T-helper 2 cell treated with Interferon-gamma antibody and Interleukin-4, amounts not matched to agents 5 μg/mL and 100 μg/mL, for 36 hours (primary cell): Measurements from ENCODE around the gene PRDM7.
"Not testable (repeated sequence)": the region's sequence is repeated elsewhere in the genome, so short reads cannot be mapped to it uniquely, and the experiment has no call there.

ENCODE experiments used
- DNase-seq: peaks from one replicate; pipeline ENCODE4 v3.0.0; 2021; ENCODE audit warnings: low spot score
- H3K27ac Mint-ChIP-seq: one replicate; pipeline ENCODE4 v1.8.0; 2021; ENCODE audit warnings: mild to moderate bottlenecking, mixed read lengths
- H3K27me3 Mint-ChIP-seq: one replicate; pipeline ENCODE4 v1.8.0; 2021; ENCODE audit warnings: low read depth, mixed read lengths
- H3K36me3 Mint-ChIP-seq: one replicate; pipeline ENCODE4 v1.8.0; 2021; ENCODE audit warnings: low read depth, mixed read lengths
- H3K4me1 Mint-ChIP-seq: one replicate; pipeline ENCODE4 v1.8.0; 2021; ENCODE audit warnings: low read depth, mixed read lengths
- H3K4me3 Mint-ChIP-seq: one replicate; pipeline ENCODE4 v1.8.0; 2022; ENCODE audit warnings: mild to moderate bottlenecking, moderate library complexity, mixed read lengths
- H3K9me3 Mint-ChIP-seq: one replicate; pipeline ENCODE4 v1.8.0; 2021; ENCODE audit warnings: mixed read lengths

PRDM7 gene

DNA sequence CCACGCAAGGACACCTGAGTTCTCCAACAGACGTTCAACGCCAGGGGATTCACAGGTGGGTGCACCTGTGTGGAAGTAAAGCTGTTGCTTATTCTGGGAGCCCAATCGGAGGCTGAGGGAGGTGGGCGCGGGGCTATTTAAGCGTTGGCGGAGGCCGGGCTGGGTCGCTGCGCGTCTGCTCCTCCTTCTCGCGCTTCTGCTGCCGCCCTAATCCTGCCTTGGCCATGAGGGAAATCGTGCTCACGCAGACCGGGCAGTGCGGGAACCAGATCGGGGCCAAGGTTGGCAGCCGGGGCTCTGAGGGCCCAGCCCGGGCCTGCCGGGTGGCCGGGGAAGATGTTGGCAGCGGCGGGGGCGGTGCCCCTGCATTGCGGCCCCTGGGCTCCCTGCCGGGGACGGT, 16.7 kb upstream of the PRDM7 start:
- not testable (repeated sequence) for H3K4me3 Mint-ChIP-seq, H3K9me3 Mint-ChIP-seq, H3K27ac Mint-ChIP-seq, H3K27me3 Mint-ChIP-seq, DNase-seq, H3K4me1 Mint-ChIP-seq, H3K36me3 Mint-ChIP-seq

DNA sequence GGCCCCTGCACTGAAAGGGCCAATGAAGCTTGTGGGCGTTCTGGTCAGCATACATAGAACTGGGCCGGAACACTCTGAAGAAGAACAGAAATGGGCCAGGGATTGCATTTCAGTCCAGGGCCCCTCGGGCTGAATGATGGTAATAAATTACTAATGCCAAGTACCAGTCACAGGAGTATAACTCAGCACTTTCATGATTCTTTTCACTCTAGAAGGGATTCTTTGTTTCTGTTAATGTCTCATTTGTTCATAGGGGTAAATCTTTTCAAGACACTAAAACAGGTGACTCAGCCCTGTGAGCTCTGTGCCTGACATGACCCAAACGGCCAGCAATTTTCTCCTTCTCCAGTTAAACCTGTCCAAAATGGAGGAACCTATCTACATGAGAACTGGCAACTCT, 15.7 kb upstream of the PRDM7 start:
- DNase-seq, H3K27ac Mint-ChIP-seq: not testable (repeated sequence)

DNA sequence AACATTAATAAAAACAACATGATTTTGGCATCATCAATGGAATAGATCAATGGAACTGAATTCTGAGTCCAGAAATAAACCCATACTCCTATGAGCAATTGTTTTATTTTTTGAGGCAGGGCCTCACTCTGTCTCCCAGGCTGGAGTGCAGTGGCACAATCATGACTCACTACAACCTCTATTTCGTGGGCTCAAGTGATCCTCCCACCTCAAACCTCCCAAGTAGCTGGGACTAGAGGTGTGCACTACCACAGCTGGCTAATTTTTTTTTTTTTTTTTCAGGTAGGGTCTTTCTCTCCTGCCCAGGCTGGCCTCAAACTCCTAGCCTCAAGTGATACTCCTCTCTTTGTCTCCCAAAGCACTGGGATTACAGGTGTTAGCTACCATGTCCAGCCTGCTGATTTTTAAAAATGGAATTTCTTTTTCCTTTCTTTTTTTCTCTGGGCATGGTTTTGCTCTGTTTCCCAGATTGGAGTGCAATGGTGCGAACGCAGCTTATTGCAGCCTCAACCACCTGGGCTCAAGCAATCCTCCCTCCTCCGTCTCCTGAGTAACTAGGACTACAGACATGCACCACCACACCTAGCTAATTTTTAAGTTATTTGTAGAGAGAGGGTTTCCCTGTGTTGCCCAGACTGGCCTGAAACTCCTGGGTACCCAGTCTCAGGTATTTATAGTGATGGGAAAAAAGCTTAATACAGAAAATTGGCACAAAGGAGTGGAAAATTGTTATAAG, 7.3 kb upstream of the PRDM7 start:
- Mint-ChIP-seq H3K27ac (no peak overlapping the region), H3K4me1 (peaks cover 6% of the 10 kb centered on the region), H3K36me3 (no peaks in the 10 kb centered on the region), H3K4me3 (no peak overlapping the region), H3K27me3 (peaks cover 33% of the 10 kb centered on the region), H3K9me3 (no peaks in the 10 kb centered on the region)
- no peak for DNase-seq

More for the DNA sequence above, 15.7 kb upstream of the PRDM7 start:
- H3K9me3 Mint-ChIP-seq, H3K36me3 Mint-ChIP-seq, H3K4me3 Mint-ChIP-seq, H3K4me1 Mint-ChIP-seq: not testable (repeated sequence)
- peaks cover 13% of the 10 kb centered on the region for H3K27me3 Mint-ChIP-seq

DNA sequence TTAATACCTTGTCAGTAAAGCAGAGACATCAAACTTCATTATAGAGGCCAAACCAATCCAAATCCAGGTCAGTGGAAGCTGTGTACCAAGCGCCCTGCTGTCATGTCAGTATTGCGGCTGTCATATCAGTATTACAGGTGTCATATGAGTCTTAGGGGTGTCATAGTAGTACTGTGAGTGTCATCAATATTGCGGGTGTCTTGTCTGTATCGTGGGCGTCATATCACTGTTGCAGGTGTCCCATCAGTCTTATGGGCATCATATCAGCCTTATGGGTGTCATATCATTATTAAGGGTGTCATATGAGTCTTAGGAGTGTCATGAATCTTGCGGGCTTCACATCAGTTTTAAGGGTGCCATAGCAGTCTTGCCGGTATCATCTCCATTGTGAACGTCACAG, 6.0 kb upstream of the PRDM7 start:
- DNase-seq = no peak
- Mint-ChIP-seq H3K4me3 (peak overlapping the region; percentile 90), H3K9me3 (no peaks in the 10 kb centered on the region), H3K27me3 (peaks cover 26% of the 10 kb centered on the region), H3K36me3 (no peaks in the 10 kb centered on the region), H3K4me1 (peaks cover 10% of the 10 kb centered on the region), H3K27ac (peak overlapping the region; percentile 8)

DNA sequence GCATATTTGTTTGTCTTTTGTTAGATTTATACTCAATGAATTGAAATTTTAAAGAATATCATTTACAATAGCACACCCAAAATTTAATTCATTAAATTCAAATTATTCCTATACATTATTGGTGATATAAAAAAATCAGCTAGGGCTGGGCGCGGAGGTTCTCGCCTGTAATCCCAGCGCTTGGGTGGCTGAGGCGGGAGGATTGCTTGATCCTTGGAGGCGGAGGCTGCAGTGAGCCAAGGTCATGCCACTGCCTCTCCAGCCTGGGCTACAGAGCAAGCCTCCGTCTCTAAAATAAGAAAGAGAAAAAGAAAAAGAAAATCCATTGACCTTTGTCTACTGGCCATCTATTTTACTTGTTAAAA, 4.5 kb upstream of the PRDM7 start:
- Mint-ChIP-seq H3K9me3 (no peaks in the 10 kb centered on the region), H3K4me3 (peak overlapping the region; percentile 90), H3K4me1 (peaks cover 23% of the 10 kb centered on the region), H3K27ac (no peak overlapping the region), H3K36me3 (no peaks in the 10 kb centered on the region), H3K27me3 (peaks cover 18% of the 10 kb centered on the region)
- no peak for DNase-seq

DNA sequence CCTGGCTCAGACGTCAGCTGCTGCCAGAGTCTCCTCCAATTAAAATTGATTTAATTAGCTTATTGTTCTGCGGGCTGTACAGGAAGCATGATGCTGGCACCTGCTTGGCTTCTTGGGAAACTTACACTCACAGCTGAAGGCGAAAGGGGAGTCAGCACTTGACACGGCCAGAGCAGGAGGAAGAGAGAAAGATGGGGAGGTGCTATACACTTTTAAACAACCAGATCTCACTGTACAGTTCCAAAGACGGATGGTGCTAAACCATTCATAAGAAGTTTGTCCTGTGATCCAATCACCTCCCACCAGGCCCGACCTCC, 1.4 kb upstream of the PRDM7 start:
- Mint-ChIP-seq H3K4me3 (no peak overlapping the region), H3K36me3 (no peaks in the 10 kb centered on the region), H3K27me3 (peaks cover 18% of the 10 kb centered on the region), H3K4me1 (peaks cover 26% of the 10 kb centered on the region), H3K27ac (no peak overlapping the region), H3K9me3 (no peaks in the 10 kb centered on the region)
- no peak for DNase-seq

DNA sequence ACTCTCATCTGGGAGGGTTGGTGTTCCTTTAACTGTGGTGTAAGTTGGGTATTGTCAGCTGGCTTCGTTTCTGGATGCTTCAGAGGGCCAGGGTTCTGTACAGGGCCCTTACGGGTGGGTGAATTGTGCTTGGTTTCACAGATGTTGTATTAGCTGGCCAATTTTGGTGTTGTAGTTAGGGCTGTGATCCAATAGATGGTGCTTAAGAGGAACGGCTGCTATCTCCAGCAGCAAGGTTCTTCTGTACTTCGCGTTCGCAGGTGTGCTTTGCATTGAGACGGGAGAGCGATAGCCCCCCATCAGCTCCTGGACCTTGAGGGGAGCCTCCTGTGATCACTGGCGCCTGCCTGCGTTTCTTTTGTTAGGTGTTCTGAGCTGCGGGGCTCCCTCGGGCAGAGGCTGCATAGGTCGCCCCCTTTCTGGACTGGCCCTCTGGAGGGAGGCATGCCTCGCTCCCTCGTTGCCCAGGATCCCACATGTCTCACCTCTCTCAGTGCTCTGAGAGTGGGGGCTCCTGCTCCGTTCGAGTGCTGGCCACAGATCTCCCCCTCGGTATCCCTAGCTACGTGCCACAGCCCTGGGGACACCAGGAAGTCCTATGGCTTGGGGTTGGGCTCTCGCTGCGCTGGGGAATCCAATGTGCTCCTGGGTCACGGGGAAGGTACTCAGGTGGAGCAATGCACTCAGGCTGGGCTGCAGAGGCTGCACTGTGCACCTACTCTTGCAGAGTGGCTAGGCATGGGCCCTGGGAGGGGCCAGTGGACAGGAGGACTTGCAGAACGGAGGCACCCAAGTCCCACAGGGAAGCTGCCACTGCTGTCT, 837 bp upstream of the PRDM7 start:
- peak overlapping the region; percentile 73 for H3K27ac Mint-ChIP-seq
- H3K4me3 Mint-ChIP-seq = peak overlapping the region; percentile 85
- peaks cover 26% of the 10 kb centered on the region for H3K4me1 Mint-ChIP-seq
- no peak for DNase-seq
- peaks cover 18% of the 10 kb centered on the region for H3K27me3 Mint-ChIP-seq
- no peaks in the 10 kb centered on the region for H3K9me3 Mint-ChIP-seq
- no peaks in the 10 kb centered on the region for H3K36me3 Mint-ChIP-seq

DNA sequence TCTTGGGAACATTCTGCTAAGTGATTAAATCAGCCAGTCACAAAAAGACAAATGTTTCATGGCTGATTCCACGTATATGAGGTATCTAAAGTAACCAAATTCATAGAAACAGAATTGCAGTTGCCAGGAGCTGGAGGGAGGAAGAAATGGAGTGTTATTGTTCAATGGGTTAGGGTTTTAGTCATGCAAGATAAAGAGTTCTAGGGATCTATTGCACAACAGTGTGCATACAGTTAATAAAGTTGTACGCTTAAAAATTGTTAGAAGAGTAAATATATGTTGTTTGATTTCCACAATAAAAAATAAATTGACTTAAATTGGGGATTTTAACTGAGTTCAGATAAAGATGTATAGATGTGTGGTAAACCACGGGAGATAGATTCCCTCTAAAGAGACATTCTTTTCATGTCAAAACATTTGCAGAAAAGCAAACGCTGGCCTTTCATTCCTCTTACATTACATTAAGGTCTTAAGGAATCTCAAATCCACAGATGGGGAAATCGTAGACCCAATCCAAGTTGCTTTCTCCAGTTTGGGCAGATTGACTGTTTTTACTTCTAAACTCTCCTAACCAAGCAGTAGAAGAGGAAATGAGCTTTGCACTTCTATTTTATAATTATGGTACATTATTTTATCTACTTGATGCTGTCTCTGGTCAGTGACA, 4.6 kb downstream of the PRDM7 start:
- Mint-ChIP-seq H3K9me3 (no peaks in the 10 kb centered on the region), H3K36me3 (no peaks in the 10 kb centered on the region), H3K4me3 (no peak overlapping the region), H3K27me3 (peaks cover 18% of the 10 kb centered on the region), H3K27ac (no peak overlapping the region), H3K4me1 (peaks cover 11% of the 10 kb centered on the region)
- DNase-seq = no peak

DNA sequence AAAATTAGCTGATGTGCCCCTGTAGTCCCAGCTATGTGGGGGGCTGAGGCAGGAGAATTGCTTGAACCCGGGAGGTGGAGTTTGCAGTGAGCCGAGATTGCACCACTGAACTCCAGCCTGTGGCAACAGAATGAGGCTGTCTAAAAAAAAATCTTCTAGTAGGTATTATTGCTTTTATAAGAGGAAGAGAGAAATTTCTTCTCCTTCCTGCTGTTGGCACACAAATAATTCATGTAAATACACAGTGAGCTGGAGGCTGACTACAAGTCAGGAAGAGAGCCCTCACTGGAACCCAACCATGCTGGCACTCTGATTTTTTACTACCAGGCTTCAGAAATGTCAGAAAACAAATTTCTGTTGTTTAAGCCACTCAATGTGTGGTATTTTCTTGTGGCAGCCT, 6.7 kb downstream of the PRDM7 start:
- no peaks in the 10 kb centered on the region for H3K36me3 Mint-ChIP-seq
- H3K9me3 Mint-ChIP-seq = no peaks in the 10 kb centered on the region
- no peak overlapping the region for H3K27ac Mint-ChIP-seq
- no peak for DNase-seq
- no peaks in the 10 kb centered on the region for H3K4me1 Mint-ChIP-seq
- peaks cover 11% of the 10 kb centered on the region for H3K27me3 Mint-ChIP-seq
- H3K4me3 Mint-ChIP-seq = no peak overlapping the region

DNA sequence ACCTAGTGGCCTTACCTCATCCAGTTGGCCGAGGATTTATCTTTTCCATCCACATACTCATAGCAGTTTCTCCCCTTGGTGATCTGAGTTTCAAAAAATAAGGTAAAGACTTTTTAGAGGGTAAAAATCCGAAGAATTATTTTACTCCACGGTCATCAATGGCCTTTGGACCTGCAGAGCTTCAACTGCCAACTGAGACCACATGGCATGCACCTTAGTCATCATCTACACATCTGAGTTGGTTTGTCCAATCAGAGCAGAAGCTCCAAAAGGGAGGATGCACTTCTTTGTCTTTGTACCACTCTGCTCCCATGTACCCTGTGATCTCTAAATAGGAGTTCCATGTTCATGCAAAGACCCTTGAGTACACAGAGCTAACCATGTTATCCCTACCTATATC, 15.7 kb downstream of the PRDM7 start:
- no peak for DNase-seq
- no peaks in the 10 kb centered on the region for H3K4me1 Mint-ChIP-seq
- no peak overlapping the region for H3K4me3 Mint-ChIP-seq
- H3K27me3 Mint-ChIP-seq = peaks cover 15% of the 10 kb centered on the region
- H3K27ac Mint-ChIP-seq = no peak overlapping the region
- no peaks in the 10 kb centered on the region for H3K36me3 Mint-ChIP-seq
- no peaks in the 10 kb centered on the region for H3K9me3 Mint-ChIP-seq

DNA sequence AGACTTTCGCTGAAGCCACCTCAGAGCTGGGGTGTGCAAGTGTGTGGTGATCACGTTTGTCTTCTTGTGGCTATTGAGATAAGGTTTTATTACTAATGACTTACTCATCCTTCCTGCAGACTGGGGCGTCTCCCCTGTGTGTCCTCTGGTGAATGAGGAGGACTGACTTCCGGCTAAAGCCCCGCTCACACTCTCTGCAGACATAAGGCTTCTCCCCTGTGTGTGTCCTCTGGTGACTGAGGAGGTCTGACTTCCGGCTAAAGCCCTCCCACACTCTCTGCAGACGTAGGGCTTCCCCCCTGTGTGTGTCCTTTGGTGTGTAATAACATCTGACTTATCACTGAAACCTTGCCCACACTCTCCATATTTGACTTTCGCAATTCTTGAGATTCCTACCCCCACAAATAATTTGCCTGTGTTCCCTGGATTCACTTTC, 19.4 kb downstream of the PRDM7 start:
- H3K4me3 Mint-ChIP-seq = no peak overlapping the region
- no peaks in the 10 kb centered on the region for H3K36me3 Mint-ChIP-seq
- peaks cover 6% of the 10 kb centered on the region for H3K27me3 Mint-ChIP-seq
- no peaks in the 10 kb centered on the region for H3K4me1 Mint-ChIP-seq
- peak; percentile 11 for DNase-seq
- no peak overlapping the region for H3K27ac Mint-ChIP-seq
- peaks cover 22% of the 10 kb centered on the region for H3K9me3 Mint-ChIP-seq

DNA sequence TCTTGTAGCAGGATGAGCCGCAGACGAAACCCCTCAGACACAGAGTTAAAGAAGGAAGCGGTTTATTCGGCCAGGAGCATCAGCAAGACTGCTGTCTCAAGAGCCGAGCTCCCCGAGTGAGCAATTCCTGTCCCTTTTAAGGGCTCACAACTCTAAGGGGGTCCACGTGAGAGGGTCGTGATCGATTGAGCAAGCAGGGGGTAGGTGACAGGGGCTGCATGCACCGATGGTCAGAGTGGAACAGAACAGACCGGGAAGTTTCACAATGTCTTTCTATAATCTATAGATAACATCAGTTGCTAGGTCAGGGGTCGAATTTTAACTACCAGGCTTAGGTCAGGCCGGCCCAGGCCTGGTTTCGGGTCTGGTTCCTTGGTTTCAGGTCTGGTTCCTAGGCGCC, 20.6 kb downstream of the PRDM7 start:
- H3K27ac Mint-ChIP-seq, DNase-seq, H3K27me3 Mint-ChIP-seq, H3K4me1 Mint-ChIP-seq, H3K36me3 Mint-ChIP-seq, H3K4me3 Mint-ChIP-seq: not testable (repeated sequence)
- H3K9me3 Mint-ChIP-seq = peaks cover 22% of the 10 kb centered on the region

DNA sequence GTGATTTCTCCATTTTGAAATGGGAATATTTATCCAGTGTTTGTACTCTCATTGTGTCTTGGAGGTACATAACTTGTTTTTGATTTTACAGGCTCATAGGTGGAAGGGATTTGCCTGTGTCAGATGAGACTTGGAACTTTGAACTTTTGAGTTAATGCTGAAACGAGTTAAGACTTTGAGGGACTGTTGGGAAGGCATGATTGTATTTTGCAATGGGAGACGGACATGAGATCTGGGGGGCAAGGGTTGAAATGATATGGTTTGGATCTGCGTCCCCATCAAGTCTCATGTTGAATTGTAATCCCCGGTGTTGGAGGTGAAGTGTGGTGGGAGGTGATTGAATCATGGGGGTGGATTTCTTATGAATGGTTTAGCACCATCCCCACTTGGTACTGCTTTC, 21.8 kb downstream of the PRDM7 start:
- no peaks in the 10 kb centered on the region for H3K36me3 Mint-ChIP-seq
- peaks cover 22% of the 10 kb centered on the region for H3K9me3 Mint-ChIP-seq

DNA sequence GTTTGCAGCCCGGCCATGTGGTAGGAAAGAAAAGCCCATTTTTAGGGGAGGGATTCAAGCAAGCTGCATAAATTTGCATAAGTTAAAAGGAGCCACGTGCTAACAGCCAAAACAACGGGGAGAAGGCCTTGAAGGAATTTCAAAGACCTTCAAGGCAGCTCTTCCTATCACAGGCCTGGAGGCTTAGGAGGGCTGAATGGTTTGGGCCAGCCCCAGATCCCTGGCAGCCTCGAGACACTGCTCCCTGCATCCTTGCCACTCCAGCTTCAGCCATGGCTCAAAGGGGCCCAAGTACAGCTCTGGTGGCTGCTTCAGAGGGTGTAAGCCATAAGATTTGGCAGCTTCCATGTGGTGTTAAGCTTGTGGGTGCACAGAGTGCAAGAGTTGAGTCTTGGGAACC, 22.6 kb downstream of the PRDM7 start:
- DNase-seq = no peak
- no peak overlapping the region for H3K27ac Mint-ChIP-seq
- peaks cover 22% of the 10 kb centered on the region for H3K9me3 Mint-ChIP-seq
- H3K4me1 Mint-ChIP-seq = no peaks in the 10 kb centered on the region
- H3K27me3 Mint-ChIP-seq = peaks cover 1% of the 10 kb centered on the region
- no peak overlapping the region for H3K4me3 Mint-ChIP-seq
- H3K36me3 Mint-ChIP-seq = no peaks in the 10 kb centered on the region

More for the DNA sequence above, 21.8 kb downstream of the PRDM7 start:
- Mint-ChIP-seq H3K27ac (no peak overlapping the region), H3K4me3 (no peak overlapping the region), H3K4me1 (no peaks in the 10 kb centered on the region), H3K27me3 (peaks cover 4% of the 10 kb centered on the region)
- DNase-seq = no peak
